GM19468 (cell line): ENCODE measurements around the gene FRMD7.

ENCODE experiments used
- ATAC-seq: cut with Tn5 transposase; IDR thresholded peaks from one replicate; pipeline ENCODE4 v1.9.1; 2021; ENCODE audit warnings: mild to moderate bottlenecking, moderate library complexity, moderate number of reproducible peaks; ENCODE audit not compliant: unreplicated experiment; ENCODE audit errors: extremely low read depth

FRMD7 gene

DNA sequence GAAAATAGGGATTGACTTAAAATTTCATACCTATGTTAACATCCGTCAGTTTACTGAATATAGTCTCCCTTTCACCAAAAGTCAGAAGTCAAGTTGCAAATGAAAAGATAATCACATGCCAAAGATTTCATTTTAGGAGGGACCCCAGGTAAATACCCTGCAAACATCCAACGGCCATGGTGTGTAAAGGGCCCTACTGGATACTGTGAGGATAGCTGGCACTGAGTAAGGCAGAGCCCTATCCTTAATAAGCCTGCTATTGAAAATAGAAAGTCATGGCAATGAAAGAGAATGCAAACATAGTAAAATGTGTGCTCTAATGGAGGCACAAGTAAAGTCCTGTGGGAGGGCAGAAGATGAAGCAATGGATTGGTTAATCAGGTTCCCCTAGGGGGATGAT lies 83.8 kb downstream of the FRMD7 start:
- ATAC-seq: no peak

DNA sequence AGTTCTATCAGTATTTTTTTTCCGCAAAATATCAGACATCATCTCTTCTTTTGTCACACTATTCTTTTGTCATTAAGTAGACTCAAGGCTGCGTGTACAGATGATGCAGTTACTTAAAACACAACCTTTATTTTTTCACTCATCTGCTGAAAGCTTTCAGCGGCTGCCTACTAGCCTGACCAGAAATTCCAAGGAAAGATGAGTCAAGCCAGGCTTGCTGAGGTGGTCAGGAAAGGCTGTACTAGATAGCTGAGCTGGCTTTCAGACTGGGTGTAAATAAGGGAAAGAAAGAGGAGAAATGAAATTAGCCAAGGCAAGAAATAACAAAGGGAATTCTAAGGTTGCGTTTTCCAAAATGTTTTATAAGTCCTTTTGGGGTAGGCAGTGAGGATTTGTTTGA lies 86.8 kb downstream of the FRMD7 start:
- ATAC-seq: no peak

DNA sequence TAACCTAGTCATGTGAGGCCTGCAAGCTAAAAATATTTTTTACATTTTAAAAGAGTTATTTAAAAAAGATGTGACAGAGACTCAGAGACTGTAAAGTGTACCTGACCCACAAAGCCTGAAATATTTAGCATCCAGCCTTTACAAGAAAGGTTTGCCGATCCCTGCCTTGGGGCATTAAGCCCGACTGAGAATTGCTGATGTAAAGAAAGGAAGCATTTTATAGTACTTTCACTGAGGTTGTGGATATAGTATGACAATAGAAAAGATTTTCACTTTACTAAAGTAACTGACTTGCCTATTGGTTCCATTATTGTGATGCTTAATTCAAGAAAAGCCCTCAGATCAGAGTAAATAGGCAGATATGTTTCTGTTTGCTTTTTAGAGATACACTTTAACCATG lies 87.8 kb downstream of the FRMD7 start:
- no peak for ATAC-seq

DNA sequence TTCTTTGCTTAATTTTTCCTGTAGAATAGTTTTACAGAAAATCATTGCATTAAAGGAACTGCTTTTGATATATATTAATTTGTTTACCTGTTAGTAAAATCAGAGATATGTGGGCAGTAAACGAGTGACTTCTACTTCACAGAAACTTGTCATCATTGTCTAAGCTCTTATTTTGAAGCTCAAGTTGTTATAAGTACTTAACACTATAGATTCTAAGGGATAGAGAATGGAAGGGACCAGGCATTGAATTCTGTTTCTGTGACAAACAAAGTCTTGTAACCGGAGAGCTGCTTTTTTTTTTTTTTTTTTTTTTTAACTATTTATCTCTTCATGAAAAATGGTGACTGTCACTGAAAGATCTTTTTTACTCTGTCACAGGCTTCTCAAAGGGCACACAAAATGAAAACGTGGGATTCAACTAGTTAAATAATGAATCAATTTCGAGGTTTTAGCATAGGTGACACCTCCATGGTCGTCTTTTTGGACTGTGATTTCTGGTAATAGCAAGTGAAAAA lies 90.3 kb downstream of the FRMD7 start:
- no peak for ATAC-seq

DNA sequence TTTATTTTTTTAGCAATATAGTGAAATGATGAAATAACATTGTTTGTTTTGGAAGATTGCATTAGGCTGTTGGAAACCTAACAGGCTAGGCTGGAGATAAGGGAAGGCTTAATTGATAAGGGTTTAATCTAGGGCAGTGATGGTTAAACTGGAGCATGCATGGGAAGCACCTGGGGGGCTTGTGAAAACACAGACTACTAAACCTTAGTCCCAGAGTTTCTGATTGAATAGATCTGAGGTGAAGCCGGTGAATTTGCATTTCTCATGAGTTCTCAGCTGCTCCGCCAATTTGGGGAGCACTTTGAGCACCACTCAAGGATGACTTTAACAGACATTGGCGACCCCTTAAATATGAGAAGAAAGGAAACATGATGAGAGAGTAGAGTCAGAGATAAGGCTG lies 93.2 kb downstream of the FRMD7 start:
- peak; percentile 31 for ATAC-seq

DNA sequence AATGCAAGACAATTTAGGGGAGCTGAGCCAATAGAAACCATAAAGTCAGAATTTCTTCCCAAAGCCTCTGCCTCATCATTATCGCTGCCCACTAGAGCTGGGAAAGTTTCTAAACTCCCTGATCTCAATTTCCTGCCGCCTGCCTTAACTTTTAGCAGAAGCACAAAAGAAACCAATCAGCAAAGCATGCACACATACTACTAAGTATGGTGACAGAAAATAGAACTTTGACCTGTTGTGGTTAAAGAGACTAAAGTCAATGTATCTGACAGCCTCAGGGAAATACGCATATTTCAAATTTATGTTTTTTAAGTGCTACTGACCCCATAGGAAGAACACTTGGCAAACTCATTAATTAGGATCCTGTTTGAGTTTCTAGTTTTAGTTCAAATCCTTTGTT lies 94.7 kb downstream of the FRMD7 start:
- ATAC-seq: no peak

DNA sequence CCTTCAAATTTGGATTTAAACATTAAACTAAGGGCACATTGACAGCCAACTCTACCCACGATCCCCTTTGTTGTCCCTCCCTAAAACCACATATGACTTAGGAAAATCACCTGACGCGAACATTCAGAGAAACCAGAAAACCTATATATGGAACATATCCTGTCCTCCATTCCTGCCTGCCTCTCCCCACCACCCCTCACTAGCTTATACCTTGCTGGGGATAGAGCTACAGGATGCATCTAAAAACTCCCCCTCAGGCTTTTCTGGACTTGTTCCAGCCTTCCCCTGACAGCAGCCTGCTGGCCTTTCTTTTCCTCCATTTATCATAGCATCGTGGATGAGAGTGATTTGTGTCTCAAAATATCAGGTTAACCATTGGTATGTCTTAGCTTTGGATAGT lies 96.0 kb downstream of the FRMD7 start:
- ATAC-seq: no peak

DNA sequence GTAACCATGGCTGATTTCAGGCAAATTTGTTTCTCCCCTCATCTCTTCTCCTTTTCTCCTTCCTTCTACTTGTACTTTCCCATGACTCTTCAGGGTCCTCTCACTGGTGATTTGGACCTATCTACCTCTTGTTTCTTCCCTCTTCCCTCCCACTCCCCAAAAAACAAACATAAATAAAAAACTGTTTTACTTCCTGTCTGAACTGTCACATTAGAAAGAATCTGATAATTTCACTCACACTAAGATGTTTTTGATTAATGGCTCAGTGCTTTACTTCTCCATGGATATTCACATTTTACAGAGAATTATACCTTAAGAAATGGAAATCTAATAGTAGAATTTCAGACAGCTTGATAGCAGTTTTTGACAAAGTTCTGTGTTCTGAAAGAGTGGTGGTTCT lies 97.6 kb downstream of the FRMD7 start:
- no peak for ATAC-seq
